NCI-H128 (cell line): ENCODE measurements around the gene PARD3B.

Experiments
- DNase-seq: peaks from one replicate; lab custom pipeline; 2025; ENCODE audit not compliant: unreplicated experiment; lab: John Stamatoyannopoulos, UW

The PARD3B gene

GRCh38 chr2:204824751-204825453 lies 279.6 kb downstream of the PARD3B start:
- DNase-seq: no peak

GRCh38 chr2:204825681-204826080 lies 280.4 kb downstream of the PARD3B start:
- DNase-seq: no peak

- DNase-seq: no peak
Observed at GRCh38 chr2:204827701-204828590, 282.7 kb downstream of the PARD3B start.

- no peak for DNase-seq
Observed at GRCh38 chr2:204834716-204835384, 289.6 kb downstream of the PARD3B start.

GRCh38 chr2:204835786-204836185 lies 290.5 kb downstream of the PARD3B start:
- DNase-seq: no peak

GRCh38 chr2:204840504-204840903 lies 295.2 kb downstream of the PARD3B start:
- DNase-seq: no peak

GRCh38 chr2:204842068-204842467 lies 296.8 kb downstream of the PARD3B start:
- DNase-seq: no peak

GRCh38 chr2:204842661-204843485 lies 297.6 kb downstream of the PARD3B start:
- DNase-seq: no peak

- DNase-seq: no peak
Observed at GRCh38 chr2:204846471-204846870, 301.2 kb downstream of the PARD3B start.

GRCh38 chr2:204849892-204850291 lies 304.6 kb downstream of the PARD3B start:
- DNase-seq: no peak

GRCh38 chr2:204850581-204850980 lies 305.3 kb downstream of the PARD3B start:
- no peak for DNase-seq

GRCh38 chr2:204853905-204854304 lies 308.6 kb downstream of the PARD3B start:
- no peak for DNase-seq

- DNase-seq: no peak
Observed at GRCh38 chr2:204860274-204860673, 315.0 kb downstream of the PARD3B start.

GRCh38 chr2:204862809-204863208 lies 317.5 kb downstream of the PARD3B start:
- DNase-seq: no peak

GRCh38 chr2:204863336-204863735 lies 318.1 kb downstream of the PARD3B start:
- no peak for DNase-seq

GRCh38 chr2:204869132-204869823 lies 324.0 kb downstream of the PARD3B start:
- no peak for DNase-seq

GRCh38 chr2:204870053-204870452 lies 324.8 kb downstream of the PARD3B start:
- no peak for DNase-seq

- DNase-seq: no peak
Observed at GRCh38 chr2:204871231-204871953, 326.1 kb downstream of the PARD3B start.

GRCh38 chr2:204876311-204876710 lies 331.0 kb downstream of the PARD3B start:
- DNase-seq: no peak

GRCh38 chr2:204877691-204878090 lies 332.4 kb downstream of the PARD3B start:
- DNase-seq: no peak
